ENCODE results near the gene PRRT2. TPM values are rescaled to one million over a fixed set of nuclear protein-coding genes. Genes with fewer than 3 reads are reported as not detected.
"Not testable (repeated sequence)": the region's sequence is repeated elsewhere in the genome, so short reads cannot be mapped to it uniquely, and the experiment has no call there.

The PRRT2 gene
- total RNA-seq, 2 experiments from 2014 or later: 1.5 to 2.0 TPM

DNA sequence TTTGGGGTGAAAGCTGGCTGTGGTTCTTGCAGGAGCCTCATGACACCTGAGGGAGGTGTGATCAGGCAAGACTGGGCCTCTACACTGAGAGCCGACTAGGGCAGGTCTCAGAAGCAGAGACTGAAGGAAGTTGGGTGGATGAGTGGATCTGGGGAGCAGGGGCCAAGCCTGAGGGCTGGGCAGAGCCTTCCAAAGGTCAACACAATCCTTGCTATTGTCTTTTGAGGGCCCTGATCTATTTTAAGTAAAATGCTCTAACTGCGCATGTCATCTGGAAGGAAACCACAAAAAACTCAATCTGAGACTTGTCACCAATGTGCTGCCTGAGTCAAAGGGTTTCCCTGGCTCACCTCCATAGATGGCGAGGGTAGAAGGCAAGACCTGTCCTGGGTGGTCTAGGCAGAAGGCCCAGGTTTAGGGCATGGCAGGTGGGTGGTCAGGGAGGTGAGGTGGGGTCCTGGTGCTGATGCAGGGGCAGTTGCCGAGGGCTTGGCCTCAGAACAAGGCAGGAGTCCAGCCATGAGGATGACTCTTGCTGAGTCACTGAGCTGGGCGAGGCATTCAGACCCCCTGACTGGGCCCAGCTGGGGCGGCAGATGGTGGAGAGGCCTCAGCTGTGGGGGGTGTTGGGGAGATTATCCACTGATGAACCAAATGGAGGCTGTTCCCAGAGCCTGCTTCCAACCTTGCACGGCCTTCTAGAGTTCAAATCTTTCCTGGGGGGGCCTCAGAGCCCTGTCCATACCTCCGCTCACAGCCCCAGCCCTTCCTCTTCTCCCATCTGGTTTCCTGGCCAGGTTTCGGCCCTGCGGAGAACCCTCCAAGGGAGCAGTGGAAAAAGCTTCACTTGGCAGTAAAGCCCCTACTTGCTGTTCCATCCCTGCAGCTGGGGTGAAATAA, 13.4 kb downstream of the PRRT2 start:
- peak overlapping the region; percentile 22 for H3K4me3 Mint-ChIP-seq
- peaks cover 75% of the 10 kb centered on the region for H3K4me1 Mint-ChIP-seq (ENCODE audit: low read depth)
- H3K27me3 Mint-ChIP-seq: no peaks in the 10 kb centered on the region
- DNase-seq (peak; percentile 76), ATAC-seq (peak; percentile 60)
- ChIA-PET POLR2A (interaction anchor here (0.6 to 13.9 kb wide), 7 partner anchors 9 to 101 kb away, joined by 3 to 167 read pairs (median 7); partner anchors contain the start of genes KIF22, MAZ, PAGR1 and PRRT2), CTCF (interaction anchor here (1.3 to 6.6 kb wide), 7 partner anchors 9 to 148 kb away, joined by 3 to 40 read pairs (median 13); partner anchors contain the start of genes PAGR1 and TAOK2)
- peaks cover 2% of the 10 kb centered on the region for H3K36me3 Mint-ChIP-seq (ENCODE audit: low read depth)
- H3K9me3 Mint-ChIP-seq: no peaks in the 10 kb centered on the region
- intact Hi-C loops (cut with micrococcal nuclease): no loop called here
- peak overlapping the region; percentile 87 for H3K27ac Mint-ChIP-seq
- no peak for TF ChIP-seq CTCF (IDR thresholded peaks at IDR 0.05)

- ChIA-PET POLR2A (interaction anchor here (0.6 to 13.9 kb wide), 8 partner anchors 10 to 161 kb away, joined by 3 to 167 read pairs (median 6); partner anchors contain the start of genes KIF22, MAZ, PAGR1 and PRRT2), CTCF (interaction anchor here (1.3 to 6.6 kb wide), 8 partner anchors 10 to 147 kb away, joined by 3 to 40 read pairs (median 8); partner anchors contain the start of genes PAGR1 and TAOK2)
- intact Hi-C loops (cut with micrococcal nuclease): no loop called here
- no peaks in the 10 kb centered on the region for H3K9me3 Mint-ChIP-seq
- H3K27me3 Mint-ChIP-seq: no peaks in the 10 kb centered on the region
- ATAC-seq (no peak), DNase-seq (no peak)
- peak overlapping the region; percentile 66 for H3K4me3 Mint-ChIP-seq
- H3K4me1 Mint-ChIP-seq (ENCODE audit: low read depth): peaks cover 67% of the 10 kb centered on the region
- H3K36me3 Mint-ChIP-seq (ENCODE audit: low read depth): peaks cover 2% of the 10 kb centered on the region
- H3K27ac Mint-ChIP-seq: peak overlapping the region; percentile 88
- TF ChIP-seq CTCF (IDR thresholded peaks at IDR 0.05): no peak
These were observed 14.3 kb downstream of the PRRT2 start for GRCh38 chr16:29826342-29826695.

GRCh38 chr16:29830774-29831173, 18.8 kb downstream of the PRRT2 start:
- intact Hi-C loops (cut with micrococcal nuclease): no loop called here
- H3K4me1 Mint-ChIP-seq (ENCODE audit: low read depth): peaks cover 45% of the 10 kb centered on the region
- DNase-seq: no peak
- H3K27ac Mint-ChIP-seq: no peak overlapping the region
- no peak overlapping the region for H3K4me3 Mint-ChIP-seq
- ATAC-seq: no peak
- no peaks in the 10 kb centered on the region for H3K9me3 Mint-ChIP-seq
- no peaks in the 10 kb centered on the region for H3K27me3 Mint-ChIP-seq
- H3K36me3 Mint-ChIP-seq (ENCODE audit: low read depth): peaks cover 16% of the 10 kb centered on the region
- TF ChIP-seq CTCF (IDR thresholded peaks at IDR 0.05): no peak
- ChIA-PET POLR2A (no interaction called here), CTCF (no interaction called here)

DNA sequence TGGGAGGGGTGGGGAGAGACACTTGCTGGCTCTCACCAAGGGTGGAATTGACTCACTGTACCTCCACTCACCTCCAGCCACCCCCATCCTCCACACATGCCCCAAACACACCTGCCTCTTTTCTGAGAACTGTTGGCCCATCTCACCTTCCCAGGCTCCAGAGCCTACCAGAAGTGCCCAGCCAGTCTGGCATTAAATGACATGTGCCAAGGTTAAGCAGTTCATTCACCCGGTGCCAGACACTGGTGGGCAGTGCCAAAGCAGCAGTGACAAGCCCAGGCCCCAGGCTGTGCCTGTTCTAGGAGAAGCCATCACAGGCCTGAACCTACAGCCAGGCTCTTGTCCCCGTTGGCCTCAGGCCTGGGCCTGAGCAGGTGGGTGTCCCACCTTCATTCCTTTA, 19.5 kb downstream of the PRRT2 start:
- Mint-ChIP-seq H3K36me3 (ENCODE audit: low read depth) (peaks cover 16% of the 10 kb centered on the region), H3K27ac (no peak overlapping the region), H3K9me3 (no peaks in the 10 kb centered on the region), H3K4me1 (ENCODE audit: low read depth) (peaks cover 40% of the 10 kb centered on the region), H3K27me3 (no peaks in the 10 kb centered on the region), H3K4me3 (no peak overlapping the region)
- TF ChIP-seq CTCF (IDR thresholded peaks at IDR 0.05): no peak
- DNase-seq (no peak), ATAC-seq (no peak)
- CTCF ChIA-PET: no interaction called here
- intact Hi-C loops (cut with micrococcal nuclease): no loop called here
- POLR2A ChIA-PET: no interaction called here

DNA sequence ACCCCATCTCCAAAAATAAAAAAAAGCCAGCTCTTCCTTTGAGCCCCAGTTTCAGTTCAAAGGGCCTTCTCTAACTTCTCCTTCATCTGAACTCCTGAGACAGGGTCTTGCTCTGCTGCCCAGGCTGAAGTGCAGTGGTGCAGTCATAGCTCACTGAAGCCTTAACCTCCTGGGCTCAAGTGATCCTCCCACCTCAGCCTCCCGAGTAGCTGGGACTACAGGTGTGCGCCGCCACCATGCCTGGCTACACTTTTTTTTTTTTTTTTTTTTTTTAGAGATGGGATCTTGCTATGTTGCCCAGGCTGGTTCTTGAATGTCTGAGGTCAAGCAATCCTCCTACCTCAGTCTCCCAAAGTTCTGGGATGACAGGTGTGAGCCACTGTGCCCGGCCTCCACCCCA, 21.2 kb downstream of the PRRT2 start:
- CTCF ChIA-PET; H3K4me3 Mint-ChIP-seq; intact Hi-C loops (cut with micrococcal nuclease); POLR2A ChIA-PET; ATAC-seq; H3K27me3 Mint-ChIP-seq; H3K27ac Mint-ChIP-seq; H3K9me3 Mint-ChIP-seq; DNase-seq: not testable (repeated sequence)
- Mint-ChIP-seq H3K4me1 (ENCODE audit: low read depth) (peaks cover 26% of the 10 kb centered on the region), H3K36me3 (ENCODE audit: low read depth) (peaks cover 19% of the 10 kb centered on the region)
